ENCODE results near the gene MICOS13.

The MICOS13 gene

GRCh38 chr19:5666921-5667610 lies 13.2 kb downstream of the MICOS13 start:
- no peak for DNase-seq

GRCh38 chr19:5665781-5666513 lies 14.4 kb downstream of the MICOS13 start:
- no peak for DNase-seq

- no peak for DNase-seq
These were observed 15.8 kb downstream of the MICOS13 start for GRCh38 chr19:5664515-5664914.

- no peak for DNase-seq
These were observed 16.4 kb downstream of the MICOS13 start for GRCh38 chr19:5663904-5664303.

DNA sequence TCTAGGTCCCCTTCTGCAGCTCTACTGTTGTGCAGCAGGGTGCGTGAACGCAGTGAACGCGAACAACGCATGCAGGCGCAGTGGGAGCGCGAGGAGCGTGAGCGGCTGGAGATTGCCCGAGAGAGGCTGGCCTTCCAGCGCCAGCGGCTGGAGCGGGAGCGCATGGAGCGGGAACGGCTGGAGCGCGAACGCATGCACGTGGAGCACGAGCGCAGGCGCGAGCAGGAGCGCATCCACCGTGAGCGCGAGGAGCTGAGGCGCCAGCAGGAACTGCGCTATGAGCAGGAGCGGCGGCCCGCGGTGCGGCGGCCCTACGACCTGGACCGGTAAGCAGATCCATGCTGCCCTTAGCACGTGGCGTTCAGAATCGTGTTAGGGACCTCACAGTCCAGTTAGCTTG lies 18.8 kb downstream of the MICOS13 start:
- no peak for DNase-seq

- DNase-seq: no peak
These were observed 24.9 kb downstream of the MICOS13 start for GRCh38 chr19:5655412-5655811.

GRCh38 chr19:5654931-5655330 lies 25.4 kb downstream of the MICOS13 start:
- DNase-seq: no peak

DNA sequence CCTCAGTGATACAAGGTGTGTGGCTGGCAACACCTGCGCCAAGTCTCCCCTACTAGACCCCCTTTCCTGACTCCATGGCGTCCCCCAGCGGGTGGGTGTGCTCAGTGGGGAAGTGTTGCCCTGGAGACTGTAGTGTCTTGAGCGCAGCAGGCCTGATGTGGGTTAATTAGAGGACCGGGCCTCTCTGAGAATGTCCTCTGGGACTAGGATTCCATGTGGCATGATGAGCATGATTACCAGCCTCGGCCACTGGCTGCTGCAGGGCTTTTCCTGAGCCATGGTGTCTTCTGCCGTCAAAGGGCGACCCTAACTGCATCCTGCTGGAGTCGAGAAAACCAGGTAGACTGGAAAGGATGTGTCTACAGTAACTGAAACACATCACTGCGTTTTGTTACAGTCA lies 28.1 kb downstream of the MICOS13 start:
- DNase-seq: no peak

DNA sequence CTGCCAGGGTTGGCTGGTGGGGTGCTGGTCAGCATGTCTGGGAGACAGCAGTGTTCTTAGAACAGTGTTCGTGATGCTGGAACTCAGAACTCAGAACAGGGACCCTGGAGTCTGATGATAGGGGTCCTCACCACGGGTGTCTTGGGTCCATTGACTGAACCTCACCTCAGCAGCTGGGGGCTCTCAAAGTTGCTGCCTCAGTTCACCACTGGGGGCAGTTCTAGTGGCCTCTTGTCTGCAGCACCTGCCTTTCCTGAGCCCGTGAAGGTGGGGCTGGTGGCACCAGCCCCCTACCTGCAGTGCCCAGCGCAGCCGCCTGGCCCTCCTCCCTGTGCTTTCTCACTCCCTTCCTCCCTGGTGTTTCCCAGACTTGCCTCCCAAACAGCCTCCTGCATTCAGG lies 29.0 kb downstream of the MICOS13 start:
- no peak for DNase-seq

DNA sequence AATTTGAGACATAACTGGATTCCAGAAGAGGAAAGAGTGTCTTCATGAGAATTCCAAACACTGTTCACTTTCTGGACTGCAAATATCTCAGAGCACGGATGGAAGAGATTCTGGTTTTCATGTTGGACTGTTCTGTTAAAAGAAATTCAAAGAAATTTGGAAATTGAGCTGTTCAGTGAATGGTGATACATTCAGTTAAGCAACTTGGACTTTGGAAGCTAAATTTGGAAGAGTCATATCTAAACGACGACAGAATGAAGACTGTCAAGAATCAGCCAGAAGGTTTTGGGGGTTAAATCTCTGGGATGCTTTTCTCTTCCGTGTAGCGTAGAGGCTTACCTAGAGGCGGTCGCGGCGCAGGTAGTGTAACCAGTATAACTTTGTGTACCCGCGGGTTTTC lies 31.9 kb downstream of the MICOS13 start:
- DNase-seq: no peak

DNA sequence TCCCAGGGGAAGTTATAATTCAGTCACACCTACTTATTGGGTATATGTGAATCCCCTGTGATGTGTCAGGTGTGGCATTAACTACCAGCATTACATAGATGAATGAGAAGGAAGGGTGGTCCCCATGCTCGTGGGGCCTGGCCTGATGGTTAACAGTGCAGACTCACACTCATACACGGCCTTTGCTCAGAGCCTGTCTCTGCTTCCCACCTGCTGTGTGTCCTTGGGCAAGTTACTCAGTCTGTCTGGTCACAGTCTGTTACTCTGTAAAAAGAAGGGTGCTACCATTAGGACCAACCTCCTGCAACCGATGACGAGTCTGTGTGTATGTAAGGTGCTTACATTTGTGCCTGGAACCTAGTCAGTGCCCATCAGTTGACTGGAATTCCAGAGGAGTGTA lies 33.6 kb downstream of the MICOS13 start:
- DNase-seq: no peak

DNA sequence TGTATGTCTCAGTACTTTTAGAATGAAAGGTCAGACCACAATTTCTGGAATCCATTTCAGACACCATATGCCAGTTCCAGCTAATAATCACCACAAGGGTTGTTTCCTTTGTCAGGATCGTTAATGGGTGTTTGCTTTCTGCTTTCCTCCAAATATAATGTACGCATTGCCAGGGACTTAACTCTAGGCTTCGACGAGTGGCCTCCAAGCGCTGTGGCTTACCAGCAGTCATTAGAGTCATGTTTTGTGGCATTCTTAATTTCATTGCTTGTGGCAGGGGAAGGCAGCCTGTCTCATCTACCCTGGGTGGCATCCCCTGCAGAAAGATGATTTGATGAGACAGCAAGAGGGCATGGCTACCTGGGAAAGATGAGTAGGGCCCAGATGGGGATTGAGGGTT lies 34.9 kb downstream of the MICOS13 start:
- no peak for DNase-seq

GRCh38 chr19:5644037-5644436 lies 36.3 kb downstream of the MICOS13 start:
- no peak for DNase-seq

DNA sequence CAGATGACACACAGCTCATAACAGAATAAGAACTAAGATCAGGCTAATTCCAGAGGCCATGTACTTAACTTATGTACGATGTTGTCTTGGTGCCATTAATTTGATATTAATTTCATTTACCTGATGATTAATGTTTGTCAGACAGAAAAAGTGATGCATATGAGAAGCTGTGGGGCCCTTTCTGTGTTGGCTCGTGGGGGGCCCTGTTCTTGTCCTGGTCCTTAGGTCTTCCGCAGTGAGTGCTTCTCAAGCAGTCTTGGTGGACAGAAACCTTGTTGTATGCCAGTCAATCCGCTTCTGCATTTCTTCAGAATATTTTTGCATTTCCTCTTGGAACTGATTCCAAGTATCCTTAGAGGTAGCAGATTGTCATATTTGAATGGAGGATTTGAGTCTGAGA lies 37.3 kb downstream of the MICOS13 start:
- no peak for DNase-seq

GRCh38 chr19:5642204-5642603 lies 38.1 kb downstream of the MICOS13 start:
- no peak for DNase-seq

DNA sequence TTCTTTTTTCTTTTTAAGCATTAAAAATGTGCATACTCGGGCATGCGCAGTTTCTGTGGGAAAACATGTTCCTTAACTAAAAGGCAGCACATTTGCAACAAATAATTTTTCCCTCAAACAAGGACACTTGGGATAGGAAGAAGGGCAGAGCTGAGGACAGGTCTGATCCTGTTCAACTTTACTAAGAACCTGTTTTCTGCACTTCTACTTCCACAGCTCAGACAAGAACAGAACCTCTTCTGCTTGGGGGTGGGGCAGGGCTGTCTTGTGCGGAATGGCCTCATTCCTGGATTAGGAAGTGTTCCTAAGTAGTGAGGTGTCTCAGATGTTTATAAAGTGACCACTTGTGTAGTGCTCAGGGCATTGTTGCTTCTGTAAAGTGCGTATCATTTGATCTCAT lies 39.1 kb downstream of the MICOS13 start:
- DNase-seq: no peak

GRCh38 chr19:5637971-5638370 lies 42.3 kb downstream of the MICOS13 start:
- DNase-seq: no peak

DNA sequence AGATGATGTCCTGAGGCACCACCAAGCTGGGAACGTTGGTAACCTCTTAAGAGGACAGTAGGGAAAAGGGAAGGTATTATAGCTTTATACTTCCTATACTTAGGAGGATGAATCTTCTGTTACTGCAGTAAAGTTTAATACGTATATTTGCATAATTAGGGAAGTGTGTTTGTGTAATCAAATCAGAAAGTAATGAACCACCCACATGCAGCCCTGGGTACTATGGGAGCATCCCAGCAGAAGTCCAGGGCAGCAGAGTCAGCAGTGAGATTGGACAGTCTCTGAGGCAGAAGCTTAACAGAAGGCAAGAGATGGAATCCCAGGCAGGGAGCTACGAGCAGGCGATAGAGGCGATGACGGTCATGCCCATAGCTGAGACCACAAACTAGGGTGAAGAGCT lies 44.9 kb downstream of the MICOS13 start:
- DNase-seq: no peak

DNA sequence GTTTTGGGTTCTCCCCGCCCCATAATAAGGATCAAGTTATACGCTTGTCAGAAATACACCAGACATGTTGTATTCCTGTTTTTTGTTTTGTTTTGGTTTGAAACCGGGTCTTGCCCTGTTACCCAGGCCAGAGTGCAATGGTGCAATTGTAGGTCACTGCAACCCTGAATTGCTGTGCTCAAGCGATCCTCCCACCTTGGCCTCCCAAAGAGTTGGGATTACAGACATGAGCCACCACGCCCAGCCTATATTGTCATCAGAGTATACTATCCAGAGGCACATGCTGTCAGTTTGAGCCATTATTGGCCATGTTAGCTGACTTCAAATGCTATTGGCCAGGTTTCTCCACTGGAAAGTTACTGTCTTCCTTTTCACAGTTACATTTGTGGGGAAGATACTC lies 47.7 kb downstream of the MICOS13 start:
- no peak for DNase-seq

- DNase-seq: no peak
These were observed 48.1 kb downstream of the MICOS13 start for GRCh38 chr19:5632241-5632612.

- DNase-seq: no peak
These were observed 48.6 kb downstream of the MICOS13 start for GRCh38 chr19:5631567-5632240.

DNA sequence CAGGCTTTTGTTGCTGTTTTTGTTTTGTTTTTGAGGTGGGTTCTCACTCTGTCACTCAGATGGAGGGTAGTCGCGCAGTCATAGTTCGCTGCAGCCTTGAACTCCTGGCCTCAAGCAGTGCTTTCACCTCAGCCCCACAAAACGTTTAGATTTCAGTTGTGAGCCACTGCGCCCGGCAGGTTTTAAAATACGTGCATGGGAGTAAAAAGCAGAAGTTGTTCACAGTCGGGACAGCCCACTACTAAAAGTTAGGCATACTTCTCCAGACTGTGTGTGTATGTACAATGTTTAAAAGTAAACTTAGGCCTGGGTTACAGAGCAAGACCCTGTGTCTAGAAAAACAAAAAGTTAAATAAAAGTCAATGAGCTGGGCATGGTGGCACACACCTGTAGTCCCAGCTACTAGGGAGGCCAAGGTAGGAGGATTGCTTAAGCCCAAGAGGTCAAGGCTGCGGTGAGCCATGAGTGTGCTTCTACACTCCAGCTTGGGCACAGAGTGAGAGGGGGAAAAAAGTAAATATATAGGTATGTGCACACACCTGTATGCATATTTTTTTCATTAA lies 51.3 kb downstream of the MICOS13 start:
- DNase-seq: no peak

- no peak for DNase-seq
These were observed 51.9 kb downstream of the MICOS13 start for GRCh38 chr19:5628461-5628860.
